ENCODE measurements around the gene PRKAG2.

PRKAG2 gene

GRCh38 chr7:151571471-151571870, 305.4 kb downstream of the PRKAG2 start:
- no peak for DNase-seq
- intact Hi-C loops (cut with DNase I) = no loop called here

- intact Hi-C loops (cut with DNase I) = no loop called here
- DNase-seq = no peak
These were observed 306.5 kb downstream of the PRKAG2 start for GRCh38 chr7:151570366-151570915.

DNA sequence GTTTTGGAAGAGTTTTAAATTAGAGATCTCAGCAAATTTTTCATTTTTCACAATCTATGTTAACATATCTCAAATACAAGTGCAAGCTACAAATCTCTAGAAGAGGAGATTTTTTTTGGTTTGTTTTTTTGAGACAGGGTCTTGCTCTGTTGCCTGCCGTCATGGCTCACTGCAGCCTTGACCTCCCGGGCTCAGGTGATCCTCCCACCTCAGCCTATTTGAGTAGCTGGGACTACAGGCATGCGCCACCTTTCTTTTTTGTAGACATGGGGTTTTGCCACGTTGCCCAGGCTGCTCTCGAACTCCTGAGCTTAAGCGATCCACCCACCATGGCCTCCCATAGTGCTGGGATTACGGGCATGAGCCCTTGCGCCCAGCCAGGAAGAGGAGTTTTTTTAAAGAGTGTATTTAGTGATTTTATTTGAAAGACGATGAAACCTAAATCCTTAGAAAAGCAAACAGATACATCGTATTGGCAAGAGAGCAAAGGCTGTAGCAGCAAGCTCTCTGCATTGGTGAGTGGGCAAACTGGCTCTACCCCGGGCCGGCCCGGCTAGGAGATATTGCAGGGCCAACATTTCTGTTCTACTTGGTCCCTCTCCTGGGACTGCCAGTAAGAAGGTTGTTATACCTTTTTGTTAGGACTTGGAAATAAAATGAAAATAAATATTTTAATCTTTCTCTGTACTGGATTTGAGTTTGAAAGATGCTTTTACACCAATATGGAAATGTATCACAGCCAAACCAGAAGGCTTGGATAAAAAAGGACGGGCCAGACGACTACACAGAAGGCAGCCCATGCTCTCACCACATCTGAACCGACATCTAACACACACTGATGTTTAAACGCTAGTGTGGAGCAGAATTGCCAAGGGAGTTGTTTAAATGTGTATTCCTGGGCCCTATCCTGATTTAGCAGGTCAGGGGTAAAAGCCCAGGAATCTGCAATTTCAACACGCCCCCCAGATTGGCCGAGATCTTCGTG, 307.7 kb downstream of the PRKAG2 start:
- intact Hi-C loops (cut with DNase I) = no loop called here
- no peak for DNase-seq

DNA sequence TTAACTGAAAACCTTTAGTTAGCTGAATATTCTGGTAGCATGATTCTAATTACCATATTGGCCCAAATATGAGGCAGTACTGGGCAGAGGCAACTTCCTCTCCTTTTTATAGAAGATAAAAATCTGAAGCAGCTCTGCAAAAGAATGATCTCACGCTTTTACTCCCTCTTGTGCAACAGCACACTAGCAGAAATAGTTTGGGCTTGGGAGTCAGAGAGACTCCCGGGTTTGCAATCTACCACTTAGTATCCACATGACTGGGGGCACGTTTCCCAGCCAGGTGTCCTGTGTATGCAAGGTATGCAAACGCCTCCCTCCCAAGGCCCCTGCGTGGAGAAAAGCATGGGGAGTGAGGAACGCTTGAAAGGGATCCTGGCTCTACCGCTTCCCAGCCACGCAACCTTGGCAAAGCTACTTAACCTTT, 310.0 kb downstream of the PRKAG2 start:
- intact Hi-C loops (cut with DNase I) = no loop called here
- peak in 1 of 42 donors; percentile 23 for DNase-seq

DNA sequence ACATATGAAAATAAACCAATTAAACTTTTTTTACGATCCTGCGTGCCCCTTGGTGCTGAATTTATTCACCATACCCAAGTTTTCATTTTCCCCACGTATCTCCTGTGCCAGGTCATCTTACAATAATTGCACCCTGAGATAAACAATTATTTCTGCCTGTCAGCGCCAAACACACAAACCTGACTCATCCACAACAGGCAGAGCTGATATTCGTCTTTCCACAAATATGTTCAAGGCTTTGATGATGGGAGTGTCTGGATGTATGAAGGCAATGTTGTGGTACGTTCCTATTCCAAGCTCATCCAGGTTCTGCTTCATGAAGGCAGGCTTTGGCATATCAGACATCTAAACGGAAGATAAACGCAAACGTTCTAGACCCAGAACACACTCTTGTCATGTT, 311.4 kb downstream of the PRKAG2 start:
- intact Hi-C loops (cut with DNase I) = no loop called here

DNA sequence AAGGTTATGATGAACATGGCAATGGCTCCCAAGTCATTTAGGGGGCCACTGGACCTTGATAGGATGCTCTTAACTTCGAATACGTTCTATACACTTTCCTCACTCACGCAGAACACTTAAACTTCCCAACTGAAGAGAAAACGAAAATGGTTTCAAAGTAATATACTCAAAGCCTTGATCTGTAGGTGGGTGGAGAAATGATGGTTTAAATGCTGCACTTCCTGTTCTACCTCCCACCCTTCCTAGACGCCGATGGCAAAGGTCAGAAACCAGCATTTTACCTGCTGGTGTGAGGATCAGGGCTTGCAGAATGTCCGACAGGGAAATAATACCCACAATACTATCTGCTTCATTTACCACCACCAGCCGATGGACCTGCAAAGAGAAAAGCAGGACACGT, 316.7 kb downstream of the PRKAG2 start:
- intact Hi-C loops (cut with DNase I) = no loop called here
- no peak for DNase-seq

More for the DNA sequence above, 311.4 kb downstream of the PRKAG2 start:
- no peak for DNase-seq

GRCh38 chr7:151559557-151560183, 317.2 kb downstream of the PRKAG2 start:
- no peak for DNase-seq
- intact Hi-C loops (cut with DNase I) = no loop called here

DNA sequence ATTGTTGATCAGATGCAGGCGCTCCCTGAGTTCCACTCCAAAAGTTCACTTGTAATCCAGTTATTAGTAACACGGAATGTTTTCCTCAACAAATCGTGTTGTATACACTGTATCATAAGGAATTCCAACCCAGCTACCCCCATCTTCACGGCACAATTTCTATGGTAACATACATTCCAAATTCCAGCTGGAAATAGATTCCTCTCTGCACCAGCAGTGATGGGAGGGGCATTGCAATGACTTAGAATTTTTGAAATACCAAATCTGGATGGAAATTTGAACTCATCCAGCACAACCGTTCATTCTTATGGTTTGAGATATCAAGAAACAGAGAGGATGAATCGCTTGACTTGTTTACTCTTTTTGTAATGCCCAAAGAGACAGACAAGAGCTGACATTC, 318.3 kb downstream of the PRKAG2 start:
- intact Hi-C loops (cut with DNase I) = no loop called here
- DNase-seq = no peak

DNA sequence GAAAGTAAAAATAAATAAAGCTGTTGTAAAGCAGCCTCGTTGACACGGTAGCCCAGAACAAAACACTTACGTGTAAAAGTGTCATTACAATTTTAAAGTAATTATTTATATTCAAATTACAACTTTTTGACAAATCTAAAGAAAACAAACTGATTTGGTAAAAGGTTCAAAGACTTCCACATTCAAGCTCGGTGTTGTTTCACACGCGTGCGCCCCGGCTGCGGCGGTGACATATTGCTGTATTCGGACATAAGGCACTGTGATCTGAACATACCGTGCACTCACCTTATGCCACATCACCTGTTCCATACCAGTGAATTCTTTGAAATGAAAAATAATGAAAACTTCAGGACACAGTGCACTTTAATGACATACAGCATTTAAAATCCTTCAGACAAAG, 320.3 kb downstream of the PRKAG2 start:
- DNase-seq = no peak
- intact Hi-C loops (cut with DNase I) = no loop called here

GRCh38 chr7:151553356-151553755, 323.6 kb downstream of the PRKAG2 start:
- DNase-seq = peak in 1 of 42 donors; percentile 22
- intact Hi-C loops (cut with DNase I) = no loop called here

GRCh38 chr7:151552352-151553028, 324.4 kb downstream of the PRKAG2 start:
- DNase-seq = peak in 4 of 42 donors; percentile 10 to 23 (median 14)
- intact Hi-C loops (cut with DNase I) = no loop called here

DNA sequence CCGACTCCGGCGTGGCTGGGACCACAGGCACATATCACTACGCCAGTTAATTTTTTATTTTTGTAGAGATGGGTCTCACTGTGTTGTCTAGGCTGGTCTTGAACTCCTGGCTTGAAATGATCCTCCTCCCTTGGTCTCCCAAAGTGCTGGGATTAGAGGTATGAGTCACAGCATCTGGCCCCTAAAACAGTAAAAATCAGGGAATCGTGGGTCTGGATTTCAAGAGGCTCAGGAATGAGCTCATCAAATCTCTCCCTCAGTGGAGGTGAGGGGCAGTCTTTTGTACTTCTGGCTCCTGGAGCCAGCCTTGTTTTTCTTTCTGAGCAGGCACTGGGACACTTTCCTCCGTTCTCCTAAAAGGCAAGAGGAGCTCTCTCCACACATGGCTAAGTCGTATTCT, 325.1 kb downstream of the PRKAG2 start:
- intact Hi-C loops (cut with DNase I) = no loop called here
- no peak for DNase-seq

GRCh38 chr7:151550656-151551286, 326.1 kb downstream of the PRKAG2 start:
- intact Hi-C loops (cut with DNase I) = no loop called here

DNA sequence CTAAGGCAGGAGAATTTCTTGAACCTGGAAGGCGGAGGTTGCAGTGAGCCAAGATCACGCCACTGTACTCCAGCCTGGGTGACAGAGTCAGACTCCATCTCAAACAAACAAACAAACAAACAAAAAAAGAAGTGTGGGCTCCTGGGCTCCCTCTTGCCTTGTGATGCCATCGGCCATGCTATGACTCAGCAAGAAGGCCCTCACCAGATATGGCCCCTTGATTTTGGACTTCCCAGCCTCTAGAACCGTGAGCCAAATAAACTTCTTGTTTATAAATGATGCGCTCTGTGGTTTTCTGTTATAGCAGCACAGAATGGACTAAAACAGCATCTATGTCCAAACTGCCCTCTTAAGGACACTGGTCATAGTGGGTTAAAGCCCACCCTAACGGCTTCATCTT, 327.3 kb downstream of the PRKAG2 start:
- DNase-seq = no peak
- intact Hi-C loops (cut with DNase I) = no loop called here

More at GRCh38 chr7:151550656-151551286, 326.1 kb downstream of the PRKAG2 start:
- DNase-seq = no peak

DNA sequence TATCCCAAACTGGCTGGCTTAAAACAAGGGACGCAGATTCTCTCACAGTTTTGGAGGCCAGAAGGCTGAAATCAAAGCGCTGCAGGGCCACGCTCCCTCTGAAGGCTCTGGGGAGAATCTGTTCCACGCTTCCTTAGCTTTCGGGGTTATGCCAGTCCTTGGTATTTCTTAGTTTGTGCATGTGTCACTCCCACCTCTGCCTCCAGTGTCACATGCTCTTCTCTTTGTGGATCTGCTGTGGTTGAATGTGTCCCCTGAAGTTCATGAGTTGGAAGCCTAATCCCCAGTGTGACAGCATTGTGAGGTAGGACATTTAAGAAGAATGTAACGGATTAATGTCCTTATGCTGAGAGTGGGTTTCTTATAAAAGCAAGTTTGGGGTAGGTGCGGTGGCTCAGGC, 327.8 kb downstream of the PRKAG2 start:
- intact Hi-C loops (cut with DNase I) = no loop called here
- peak in 13 of 42 donors; percentile 7 to 52 (median 36) for DNase-seq

- no peak for DNase-seq
- intact Hi-C loops (cut with DNase I) = no loop called here
These were observed 332.7 kb downstream of the PRKAG2 start for GRCh38 chr7:151544183-151544582.

DNA sequence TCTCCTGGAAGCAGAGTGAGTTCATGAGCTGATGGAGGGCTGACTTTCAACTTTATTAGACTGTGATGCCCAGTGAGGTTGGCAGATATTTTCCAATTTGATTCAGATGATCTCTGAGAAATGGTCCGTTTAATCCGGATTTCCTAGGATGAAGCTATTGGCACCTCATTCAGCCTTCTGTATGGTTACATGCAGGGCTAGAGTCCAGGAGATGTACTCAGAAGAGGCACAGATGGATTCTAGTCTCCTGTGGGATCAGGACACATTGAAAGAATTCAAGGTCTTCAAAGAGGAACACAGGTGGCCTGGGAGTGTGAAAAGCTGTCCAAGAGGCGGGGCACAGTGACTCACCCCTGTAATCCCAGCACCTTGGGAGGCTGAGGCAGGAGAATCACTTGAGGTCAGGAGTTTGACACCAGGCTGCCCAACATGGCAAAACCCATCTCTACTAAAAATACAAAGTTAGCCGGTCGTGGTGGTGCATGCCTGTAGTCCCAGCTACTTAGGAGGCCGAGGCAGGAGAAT, 334.2 kb downstream of the PRKAG2 start:
- DNase-seq = no peak
- intact Hi-C loops (cut with DNase I) = no loop called here

DNA sequence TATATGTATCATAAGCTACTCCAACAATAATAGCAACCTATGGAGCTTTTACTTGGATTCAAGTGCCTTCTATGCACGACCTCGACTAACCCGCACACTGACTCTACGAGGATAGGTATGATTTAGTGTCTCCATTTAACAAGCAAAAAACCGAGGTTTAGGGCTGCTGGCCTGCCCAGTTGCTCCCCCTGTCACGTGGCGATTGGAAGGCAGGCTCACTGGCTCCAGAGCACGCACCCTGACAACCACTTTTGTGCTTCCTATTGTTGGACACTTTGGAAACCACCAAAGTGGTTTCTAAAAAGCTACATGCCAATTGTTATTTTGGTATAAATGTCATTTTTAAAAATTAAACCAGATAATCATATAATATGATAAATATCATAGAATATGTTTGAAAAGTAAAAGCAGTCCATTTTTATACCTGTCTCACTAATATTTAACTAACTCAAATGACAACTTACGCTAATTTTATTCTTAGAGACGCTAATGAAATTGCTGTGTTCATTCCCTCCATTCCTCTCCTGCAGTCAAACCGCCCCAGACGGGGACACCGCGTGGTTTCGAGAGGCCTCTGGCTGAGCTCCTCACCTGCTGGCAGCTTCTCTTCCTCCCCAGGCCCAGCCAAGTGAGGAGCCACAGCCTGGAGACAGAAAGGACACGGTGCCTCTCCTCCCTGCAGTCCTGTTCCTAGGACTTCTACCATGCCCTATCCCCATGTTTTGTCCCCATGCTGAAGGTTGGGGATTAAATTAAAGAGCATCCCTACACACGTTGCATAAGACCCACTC, 335.0 kb downstream of the PRKAG2 start:
- no peak for DNase-seq
- intact Hi-C loops (cut with DNase I) = no loop called here
